OCI-M2 (cell line): Measurements from ENCODE around the gene PEX5L.

Experiments used
- DNase-seq: peaks from one replicate; lab custom pipeline; 2025; ENCODE audit not compliant: unreplicated experiment; lab: John Stamatoyannopoulos, UW

Gene PEX5L

DNA sequence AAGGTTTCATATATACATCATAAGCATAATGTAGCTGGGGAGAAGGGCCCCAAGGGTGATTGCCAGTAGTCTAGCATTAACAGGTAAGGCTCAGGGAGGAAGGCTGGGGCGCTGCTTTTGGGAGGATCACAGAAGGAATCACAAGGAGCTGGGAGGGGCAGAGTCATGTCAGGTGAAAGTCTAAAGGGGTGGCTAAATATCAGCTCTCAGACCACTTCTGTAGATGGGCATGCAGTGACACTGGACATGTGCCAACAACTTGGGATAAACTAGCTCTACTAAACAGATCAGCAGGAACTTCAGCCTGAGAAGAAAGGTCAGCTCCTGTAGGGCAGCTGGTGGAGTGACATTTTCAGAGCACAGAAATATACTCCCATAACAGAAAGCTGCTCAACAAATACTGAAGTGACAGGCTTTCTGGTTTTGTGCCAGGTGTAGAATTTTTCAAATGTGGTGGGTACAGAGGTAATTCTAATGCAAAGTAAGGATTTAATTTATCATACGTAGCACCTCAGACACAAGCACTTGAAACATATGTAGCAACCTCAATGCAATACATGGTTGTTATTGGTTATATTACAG lies 79.4 kb downstream of the PEX5L start:
- no peak for DNase-seq

DNA sequence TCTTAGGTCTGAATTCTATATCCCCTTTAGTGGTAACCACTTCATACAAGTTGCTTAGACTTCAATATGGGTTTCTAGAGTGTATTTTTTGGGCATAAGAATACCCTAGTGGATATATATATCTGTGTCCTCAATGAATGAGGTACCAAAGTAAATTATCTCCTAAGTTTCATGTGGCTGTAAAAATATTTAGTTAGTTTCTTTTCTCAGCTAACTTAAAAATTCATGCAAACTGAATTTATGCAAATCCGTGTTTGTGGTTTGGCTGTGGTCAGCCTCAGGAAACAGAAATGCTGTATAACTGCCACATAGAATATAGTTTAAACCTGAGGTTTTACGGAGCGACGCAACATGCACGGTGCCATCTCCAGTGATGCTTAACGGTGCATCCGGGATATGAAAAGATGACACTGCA lies 80.3 kb downstream of the PEX5L start:
- DNase-seq: no peak

DNA sequence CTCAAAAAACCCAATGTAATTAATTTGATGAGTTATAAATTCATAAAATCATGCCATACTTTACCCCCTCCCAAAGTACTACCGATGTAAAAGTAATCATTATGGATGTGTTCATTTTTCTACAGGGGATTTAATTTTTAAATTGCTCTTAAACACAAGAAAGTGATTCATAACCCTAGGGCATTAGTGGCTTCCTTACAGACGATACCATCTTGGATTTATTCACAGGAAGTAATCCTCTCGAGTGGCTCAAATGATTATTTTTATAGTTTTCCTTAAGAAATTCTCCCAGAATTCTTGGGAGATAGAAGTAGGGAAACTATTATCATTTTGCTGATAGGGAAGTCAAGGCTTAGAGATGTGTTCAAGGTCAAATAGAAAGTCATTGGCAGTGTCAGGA lies 80.9 kb downstream of the PEX5L start:
- DNase-seq: no peak

DNA sequence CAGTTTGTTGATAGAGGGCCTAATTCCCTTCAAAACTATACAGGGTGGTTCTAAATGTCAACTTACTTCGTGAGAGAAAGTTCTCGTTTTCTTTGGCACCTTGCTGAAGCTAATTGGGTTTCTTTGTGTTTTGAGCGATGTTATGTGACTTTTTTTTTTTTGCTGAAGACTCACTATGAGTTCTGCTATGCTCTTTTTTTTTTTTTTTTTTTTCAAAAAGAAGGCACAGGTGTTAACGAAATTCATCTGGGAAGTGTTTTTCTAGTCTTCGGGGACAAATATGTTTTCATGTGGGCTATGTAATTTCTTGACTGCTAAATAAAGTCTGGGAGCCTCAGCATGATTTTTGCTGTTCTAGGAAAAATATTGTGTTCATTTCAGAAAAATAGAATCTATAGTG lies 81.5 kb downstream of the PEX5L start:
- DNase-seq: no peak

DNA sequence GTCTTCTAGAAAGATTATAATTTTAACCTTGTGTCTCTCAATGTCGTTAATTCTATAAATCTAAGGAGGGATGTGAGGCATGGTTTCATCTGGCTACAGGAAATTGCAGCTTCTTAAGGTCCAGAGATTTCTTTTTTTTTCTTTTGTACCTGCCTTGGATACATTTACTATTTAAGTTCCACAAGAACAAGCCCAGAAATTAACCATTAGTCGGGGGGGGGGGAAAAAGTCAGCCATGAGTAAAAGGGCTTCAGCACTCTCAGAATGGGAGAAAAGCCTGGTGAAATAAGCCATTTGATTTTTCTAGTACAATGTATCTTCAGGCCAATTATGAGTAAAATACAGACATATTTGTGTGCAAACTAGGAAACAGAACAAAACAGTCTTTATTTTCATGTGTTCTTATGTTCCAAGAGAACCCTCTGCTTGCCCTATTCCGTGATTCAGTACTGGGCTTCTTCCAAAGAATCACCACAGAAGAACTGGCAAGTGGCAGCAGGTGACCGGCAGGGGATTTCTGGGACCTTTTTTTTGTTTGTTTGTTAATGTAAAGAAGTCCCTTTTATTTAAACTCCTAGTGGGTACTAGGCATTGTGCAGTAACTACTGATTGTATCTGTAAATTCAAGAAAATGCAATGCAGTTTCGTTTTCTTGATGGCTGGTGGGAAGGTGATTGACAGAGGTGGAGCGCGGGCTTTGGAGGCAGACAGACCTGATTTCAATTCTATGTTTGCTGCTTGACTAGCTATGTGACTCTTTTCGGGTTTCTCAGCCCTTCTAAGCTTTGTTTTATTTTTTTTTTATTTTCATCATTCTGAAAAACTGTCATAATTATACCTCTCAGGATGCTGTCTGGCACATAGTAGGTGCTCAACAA lies 82.5 kb downstream of the PEX5L start:
- no peak for DNase-seq

DNA sequence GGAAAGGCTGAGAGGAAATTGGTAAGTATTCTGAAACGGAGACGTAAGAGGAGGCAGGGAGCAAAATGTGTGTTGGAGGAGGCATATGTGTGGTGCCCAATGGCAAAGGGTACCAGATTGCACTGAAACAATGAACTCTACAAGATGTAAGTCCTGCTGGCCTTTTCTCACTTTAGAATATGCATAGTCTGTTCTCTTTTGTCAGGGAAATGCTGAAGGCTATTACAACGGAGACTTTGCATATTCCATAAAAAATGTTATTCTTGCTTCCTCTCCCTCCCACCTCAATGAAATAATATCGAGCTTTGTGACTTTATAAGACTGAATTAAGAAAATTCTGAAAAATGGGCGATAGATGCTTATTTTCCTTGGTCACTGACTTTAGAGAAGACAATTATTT lies 85.9 kb downstream of the PEX5L start:
- DNase-seq: no peak

DNA sequence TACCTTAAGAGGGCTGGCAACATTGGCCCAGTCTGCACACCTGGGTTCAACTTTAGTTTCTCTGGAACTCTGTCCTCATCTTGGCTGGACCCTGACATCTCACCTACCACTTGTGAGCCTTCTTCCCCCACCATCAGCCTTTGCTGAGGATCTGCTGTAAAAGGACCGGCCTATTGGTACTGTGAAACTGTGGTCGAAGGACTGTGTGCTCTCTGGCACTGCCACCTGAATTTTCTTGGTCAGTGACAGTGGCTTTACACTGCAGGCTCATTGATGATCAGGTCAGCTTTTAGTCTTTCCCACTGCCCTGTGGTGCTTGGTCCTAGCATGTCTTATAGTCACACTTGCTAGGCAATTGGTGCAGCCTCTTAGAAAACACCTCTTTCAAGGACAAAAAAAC lies 86.9 kb downstream of the PEX5L start:
- DNase-seq: no peak

DNA sequence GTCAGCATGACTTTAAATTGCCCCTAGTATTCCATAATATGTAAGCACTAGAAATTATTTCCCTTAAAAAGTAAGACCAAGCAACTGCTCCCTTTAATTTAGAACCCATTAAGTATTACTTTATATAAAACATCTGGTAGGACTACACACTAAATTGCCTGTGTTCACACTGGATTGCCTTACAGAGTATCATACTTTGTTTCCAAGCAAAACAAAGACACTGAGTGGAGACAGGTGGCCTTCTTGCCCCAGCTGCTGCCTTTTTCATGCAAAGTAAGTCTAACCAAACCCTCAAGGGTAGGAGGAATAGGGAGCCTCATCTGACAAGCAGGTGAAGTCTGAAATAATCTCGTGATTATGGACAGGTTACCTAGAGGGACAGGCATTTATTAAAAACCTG lies 87.3 kb downstream of the PEX5L start:
- DNase-seq: no peak

DNA sequence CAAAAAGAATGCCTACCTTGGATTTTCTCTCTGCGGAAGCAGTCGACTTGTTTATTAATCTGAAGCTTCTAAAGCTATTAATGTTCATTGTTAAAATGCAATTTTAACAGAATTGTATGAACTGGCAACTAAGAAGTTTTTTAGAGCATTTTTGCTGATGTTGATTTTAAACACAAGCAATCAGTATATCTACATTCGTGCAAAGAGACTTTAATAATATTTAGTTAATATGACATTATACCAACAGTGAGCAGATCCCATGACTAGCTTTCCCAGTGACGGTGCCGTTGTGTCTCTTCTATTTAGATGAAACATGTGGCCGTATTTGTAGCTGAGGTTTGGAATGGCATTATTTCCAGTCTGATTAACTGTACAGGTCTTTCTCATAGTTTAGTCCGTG lies 88.0 kb downstream of the PEX5L start:
- DNase-seq: no peak

DNA sequence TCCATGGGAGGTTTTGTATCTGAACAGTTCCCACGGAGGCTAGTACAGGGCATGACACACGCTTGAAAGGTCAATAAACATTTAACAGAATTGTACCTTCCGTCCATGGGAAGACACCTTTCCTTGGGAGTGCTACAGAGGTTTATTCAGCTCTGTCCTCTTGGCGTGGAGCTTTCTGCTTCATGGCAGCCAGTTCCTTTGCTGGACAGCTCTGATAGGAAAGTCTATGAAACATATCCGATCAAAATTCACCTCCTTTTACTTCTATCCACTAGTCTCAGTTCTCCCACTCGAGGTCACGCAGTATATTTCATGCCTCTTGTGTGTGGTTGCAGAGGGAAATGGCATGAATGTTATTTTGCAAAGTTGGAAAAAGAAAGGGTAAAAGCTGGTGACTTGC lies 91.2 kb downstream of the PEX5L start:
- no peak for DNase-seq

DNA sequence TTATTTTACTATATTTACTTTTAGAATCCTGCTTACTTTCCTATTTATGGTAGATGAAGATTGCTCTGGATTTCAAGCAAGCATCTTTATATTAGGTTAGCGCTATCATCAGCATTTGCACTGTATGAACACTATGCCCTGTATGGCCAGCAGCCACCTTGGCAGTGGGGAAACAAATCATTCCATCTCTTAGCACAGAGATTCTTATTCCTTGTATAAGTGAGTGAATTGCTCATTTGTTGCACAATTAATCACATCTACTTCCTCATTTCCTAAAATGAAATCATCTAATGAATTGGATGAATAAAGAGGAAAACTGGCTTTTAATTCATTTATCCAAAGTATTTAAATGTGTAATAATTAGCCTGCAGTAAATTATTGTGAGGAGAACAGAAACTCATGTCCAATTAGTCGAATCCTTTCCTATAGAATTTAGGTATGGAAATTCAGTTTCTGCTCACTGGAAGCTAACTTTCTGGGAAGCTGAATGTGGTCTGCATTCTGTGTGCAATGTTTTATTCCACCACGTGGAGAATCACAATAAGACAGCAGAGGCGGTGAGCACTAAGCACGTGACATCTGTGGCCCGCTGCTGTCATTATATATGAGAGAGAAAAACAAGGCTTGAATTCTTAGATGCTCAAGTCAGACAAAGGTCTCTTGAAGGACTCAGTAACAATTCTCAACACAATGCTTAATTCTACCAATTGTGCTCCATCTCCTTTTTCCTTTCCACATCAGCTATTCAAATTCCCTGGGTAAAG lies 93.4 kb downstream of the PEX5L start:
- no peak for DNase-seq

DNA sequence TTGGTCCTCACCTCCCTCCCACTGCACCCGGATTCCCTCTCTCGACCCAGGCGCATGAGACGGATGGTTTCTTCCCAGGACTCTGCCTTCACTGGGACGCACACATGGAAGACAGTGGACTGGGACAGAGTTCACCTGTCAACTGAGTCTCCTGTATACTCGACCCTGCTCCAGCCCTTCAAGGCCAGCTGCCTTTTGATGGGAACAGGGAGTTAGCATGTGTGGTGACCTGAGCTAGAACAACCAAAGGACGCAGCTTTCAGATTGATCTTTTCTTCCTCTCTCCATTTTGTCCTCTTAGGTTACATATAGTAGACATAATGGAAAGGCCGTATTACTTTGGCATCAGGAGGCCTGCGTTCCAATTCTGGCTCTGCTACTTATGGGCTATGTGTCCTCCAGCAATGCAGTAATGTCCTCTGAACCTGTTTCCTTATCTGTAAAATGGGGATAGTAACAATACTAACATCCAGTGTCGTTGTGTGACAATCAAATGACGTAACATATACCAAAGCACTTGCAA lies 94.1 kb downstream of the PEX5L start:
- DNase-seq: no peak

DNA sequence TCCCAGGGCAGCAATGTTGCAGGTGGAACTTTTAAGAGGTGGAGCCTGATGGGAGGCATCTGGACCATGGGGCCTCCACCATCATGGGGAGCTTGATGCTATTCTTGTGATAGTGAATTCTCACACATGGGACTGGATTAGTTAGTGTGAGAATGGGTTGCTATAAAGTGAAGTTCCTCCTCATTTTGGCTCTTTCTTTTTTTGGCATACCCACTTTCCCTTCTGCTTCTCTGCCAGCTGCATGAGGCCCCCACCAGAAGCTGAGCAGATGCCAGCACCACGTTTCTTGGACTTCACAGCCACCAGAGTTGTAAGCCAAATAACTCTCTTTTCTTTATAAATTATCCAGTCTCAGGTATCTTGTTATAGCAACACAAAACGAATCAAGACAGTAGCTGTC lies 101.0 kb downstream of the PEX5L start:
- no peak for DNase-seq

DNA sequence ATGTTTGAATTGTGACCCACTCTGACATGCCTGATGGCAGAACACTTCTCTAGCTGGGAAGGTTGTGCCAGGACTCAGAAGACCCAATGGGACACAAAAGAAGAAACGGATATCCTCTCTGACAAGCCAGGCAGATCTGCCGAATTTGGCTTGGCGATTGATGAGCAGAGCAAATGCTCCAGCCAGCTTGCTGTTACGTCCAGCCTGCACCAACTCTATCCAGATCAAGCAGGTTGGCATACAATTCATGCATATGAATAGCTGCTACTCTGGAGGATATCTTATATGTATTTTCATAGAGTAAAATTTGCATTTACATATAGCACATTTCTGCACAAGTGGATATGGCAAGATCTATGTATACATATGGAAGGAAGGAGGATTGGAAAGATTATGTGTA lies 102.8 kb downstream of the PEX5L start:
- DNase-seq: no peak

DNA sequence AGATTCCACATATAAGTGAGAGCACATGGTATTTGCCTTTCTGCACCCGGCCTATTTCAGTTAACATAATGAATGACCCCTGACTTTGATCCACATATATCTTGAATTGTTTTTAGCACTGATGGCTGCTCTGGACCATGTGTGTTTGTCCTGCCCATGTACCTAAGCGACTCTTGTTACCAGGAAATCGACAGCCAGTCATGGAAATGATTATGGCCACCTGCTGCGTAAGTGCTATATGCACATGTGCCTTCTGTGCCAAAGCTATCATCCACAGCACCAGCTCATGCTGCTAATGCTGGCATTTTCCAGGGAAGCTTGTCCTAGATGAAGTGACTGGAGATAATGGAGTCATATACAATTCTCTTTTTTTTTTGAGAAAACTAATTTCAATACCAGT lies 103.7 kb downstream of the PEX5L start:
- no peak for DNase-seq

DNA sequence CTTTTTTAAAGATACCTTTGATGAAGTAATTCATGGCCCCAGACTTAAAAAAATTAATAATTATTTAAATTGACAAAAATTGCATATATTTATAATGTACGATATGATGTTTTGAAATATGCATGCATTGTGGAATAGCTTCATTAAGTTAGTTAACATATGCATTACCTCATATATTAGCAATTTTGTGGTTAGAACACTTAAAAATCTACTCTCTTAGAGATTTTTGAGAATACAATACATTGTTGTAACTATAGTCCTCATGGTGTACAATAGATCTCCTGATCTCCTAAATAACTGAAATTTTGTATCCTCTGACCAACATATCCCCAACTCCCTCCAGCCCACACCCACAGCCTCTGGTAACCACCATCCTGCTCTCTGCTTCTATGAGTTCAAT lies 104.1 kb downstream of the PEX5L start:
- no peak for DNase-seq

DNA sequence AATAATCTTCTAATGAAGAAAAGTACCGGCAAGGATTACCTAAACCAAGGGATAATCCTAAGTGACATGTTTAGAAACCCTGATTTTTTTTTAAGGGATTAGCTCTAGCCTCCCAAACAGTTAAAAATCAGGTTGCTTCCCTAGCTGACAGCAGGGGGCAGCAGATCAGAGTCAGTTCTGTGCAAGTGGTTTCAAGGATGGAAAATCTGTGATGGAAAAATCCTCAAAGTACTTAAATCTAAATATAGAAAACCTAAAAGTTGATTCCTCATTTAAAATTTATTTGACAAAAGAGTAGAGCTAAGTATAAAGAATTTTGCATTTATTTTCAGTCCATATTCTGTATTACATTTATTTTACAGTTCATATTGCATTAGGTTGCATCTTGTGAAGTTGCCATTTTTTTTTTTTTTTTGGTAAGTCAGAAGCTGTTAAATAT lies 107.6 kb downstream of the PEX5L start:
- no peak for DNase-seq

DNA sequence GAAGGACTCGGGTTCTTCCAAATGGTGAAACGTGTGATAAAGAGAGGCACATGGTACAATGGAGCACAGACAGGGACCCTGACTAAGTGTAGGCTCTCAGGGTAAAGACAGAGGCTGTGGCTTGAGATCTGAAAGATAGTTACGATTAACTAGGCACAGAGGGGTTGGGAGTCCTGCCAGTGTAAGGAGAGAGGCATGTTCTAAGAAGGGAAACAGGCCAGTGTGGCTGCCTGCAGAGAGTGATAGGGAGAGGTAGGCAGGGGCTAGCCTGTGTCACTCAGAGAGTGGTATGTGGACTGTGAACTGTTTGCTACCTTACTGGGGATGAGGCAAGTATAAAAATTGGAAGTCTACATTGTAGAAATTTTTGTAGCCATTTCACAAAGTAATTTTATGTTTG lies 109.5 kb downstream of the PEX5L start:
- no peak for DNase-seq

DNA sequence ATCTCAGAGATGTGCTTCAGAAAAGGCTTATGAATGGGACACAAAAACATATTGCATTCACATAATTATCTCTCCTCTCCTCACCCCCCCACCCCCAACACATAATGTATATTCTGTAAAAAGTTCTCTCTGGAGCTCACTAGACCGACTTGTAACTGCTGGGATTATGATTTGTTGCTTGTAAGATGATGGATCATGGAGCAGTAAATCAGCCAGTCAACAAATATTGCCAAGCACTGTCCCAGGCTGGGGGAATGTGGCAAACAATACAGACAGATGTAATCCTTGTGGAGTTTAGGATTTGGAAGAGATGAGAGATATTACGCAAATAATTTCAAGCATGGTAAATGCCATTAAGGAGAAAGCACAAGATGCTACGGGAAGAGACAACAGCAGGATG lies 114.8 kb downstream of the PEX5L start:
- no peak for DNase-seq

DNA sequence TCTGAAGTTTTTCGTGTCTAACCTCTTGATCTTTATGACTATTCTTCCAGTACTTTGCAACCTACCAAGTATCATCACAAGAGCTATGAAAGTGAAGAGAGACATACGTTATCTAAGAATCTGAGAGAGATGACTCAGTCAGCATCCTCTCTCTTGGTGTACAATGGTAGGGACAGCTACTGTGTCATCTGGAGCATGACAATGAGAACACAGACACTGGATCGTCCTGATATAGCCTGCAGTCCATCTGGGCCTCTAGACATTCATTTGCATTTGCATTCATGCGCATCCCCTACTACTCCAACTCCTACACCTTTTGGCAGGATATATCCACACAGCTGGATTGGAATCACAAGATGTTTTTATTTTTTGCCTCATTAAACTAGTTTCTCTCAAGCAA lies 115.2 kb downstream of the PEX5L start:
- no peak for DNase-seq

DNA sequence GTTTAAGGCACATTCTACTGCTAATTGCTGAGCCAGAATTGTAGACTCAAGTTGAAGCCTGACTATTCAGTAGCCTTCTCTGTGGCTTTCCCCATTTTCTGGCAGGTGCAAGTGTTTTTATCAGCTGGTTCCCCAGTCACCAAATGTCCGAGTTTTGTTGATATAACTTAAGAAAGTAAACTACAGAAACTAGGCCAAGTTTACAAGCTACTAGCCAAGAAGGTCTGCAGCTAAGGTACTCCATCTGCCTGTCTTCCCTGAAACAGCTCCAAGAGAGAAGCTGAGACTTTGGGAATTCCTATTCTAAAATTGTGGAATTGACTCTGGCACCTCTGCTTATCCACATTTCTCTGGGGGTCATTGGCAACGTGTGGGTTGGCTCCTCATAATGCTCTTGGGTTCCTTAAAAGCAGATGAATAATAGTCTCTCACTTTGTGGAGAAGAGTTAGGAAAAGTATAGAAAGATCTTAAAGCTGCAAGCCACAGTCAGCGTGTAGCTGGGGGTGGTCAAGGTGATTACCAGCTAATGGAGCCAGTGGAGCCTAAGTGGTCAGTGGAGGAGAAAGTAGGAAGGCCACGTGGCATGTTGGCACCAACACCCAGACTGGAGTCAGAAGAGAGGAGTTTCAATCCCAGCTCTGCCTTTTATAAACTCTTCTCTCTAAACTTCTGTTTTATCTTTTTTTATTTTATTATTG lies 128.8 kb downstream of the PEX5L start:
- no peak for DNase-seq
